OCI-LY3 (cell line): Measurements from ENCODE around the gene TRIM46.

Source experiments
- EZH2phosphoT487 ChIP-seq: fragments of 200-600 bp; shearing (Covaris generic); IDR thresholded peaks from 2 replicates; pipeline ENCODE4 v1.6.1; 2018; ENCODE audit warnings: antibody characterized with exemption, mixed run types, low read depth
- TF ChIP-seq, protein P1 (sequence below): fragments of 200-600, 300-600 bp; sonication (generic); IDR thresholded peaks from 2 replicates; pipeline ENCODE4 v1.5.1; 2014; ENCODE audit warnings: antibody characterized with exemption, low read length, low read depth

DNA sequence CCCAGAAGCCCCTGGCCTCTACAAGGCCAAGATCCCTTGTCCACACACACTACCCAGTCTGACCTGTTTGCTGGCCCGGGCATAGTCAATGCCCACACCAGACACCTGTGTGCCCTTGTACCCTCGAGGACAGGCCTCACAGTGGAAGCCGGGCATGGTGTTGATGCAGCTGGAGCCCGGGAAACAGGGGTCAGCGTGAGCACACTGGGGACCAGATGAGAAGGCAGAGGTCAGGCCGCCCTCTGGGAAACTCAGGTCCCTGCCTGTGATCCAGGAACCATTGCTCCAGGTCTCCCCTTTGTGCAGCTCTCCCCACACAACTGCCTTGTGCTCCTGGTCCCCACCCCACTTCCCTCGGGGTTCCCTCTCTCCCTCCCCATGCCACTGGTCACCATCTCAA is 28.5 kb downstream of the TRIM46 start:
- TF ChIP-seq, protein P1, sequence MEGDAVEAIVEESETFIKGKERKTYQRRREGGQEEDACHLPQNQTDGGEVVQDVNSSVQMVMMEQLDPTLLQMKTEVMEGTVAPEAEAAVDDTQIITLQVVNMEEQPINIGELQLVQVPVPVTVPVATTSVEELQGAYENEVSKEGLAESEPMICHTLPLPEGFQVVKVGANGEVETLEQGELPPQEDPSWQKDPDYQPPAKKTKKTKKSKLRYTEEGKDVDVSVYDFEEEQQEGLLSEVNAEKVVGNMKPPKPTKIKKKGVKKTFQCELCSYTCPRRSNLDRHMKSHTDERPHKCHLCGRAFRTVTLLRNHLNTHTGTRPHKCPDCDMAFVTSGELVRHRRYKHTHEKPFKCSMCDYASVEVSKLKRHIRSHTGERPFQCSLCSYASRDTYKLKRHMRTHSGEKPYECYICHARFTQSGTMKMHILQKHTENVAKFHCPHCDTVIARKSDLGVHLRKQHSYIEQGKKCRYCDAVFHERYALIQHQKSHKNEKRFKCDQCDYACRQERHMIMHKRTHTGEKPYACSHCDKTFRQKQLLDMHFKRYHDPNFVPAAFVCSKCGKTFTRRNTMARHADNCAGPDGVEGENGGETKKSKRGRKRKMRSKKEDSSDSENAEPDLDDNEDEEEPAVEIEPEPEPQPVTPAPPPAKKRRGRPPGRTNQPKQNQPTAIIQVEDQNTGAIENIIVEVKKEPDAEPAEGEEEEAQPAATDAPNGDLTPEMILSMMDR, result no peak
- no peak for TF ChIP-seq EZH2phosphoT487
